ENCODE data around the gene SLC6A16. TPM values are rescaled to one million over a fixed set of nuclear protein-coding genes. Genes with fewer than 3 reads are reported as not detected.

The SLC6A16 gene
- total RNA-seq, 1 experiment from 2014 or later, result 5.0 TPM

DNA sequence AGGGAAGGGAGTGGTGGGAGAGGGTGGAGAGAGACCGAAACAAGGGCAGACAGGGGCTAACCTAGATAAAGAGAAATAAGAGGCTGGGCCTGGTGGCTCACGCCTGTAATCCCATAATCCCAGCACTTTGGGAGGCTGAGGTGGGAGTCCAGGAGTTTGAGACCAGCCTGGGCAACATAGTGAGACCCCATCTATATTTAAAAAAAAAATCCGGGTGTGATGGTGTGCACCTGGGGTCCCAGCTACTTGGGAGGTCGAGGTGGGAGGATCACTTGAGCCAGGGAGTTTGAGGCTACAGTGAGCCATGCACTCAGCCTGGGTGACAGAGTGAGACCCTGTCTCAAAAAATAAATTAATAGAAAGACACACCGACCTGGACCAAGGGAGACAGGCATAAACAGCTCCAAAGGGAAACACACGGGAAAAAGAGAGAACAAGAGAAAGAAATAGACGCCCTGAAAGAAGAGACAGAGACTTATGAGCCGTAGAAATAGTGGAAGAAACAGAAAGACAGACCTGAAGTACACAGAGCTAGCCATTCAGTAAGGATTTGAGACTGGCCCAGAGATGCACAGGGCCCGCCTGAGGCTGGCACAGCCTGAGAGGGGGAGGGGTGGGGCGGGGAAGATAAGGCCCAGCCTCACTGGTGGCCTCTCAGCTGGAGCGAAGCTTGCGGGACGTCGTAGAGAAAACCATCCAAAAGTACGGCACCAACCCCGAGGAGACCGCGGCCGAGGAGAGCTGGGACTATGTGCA, 12.5 kb upstream of the SLC6A16 start:
- intact Hi-C loops (cut with micrococcal nuclease), result no loop called here

More for the DNA sequence above, 12.5 kb upstream of the SLC6A16 start:
- CTCF ChIA-PET, result no interaction called here
- TF ChIP-seq, protein P1, sequence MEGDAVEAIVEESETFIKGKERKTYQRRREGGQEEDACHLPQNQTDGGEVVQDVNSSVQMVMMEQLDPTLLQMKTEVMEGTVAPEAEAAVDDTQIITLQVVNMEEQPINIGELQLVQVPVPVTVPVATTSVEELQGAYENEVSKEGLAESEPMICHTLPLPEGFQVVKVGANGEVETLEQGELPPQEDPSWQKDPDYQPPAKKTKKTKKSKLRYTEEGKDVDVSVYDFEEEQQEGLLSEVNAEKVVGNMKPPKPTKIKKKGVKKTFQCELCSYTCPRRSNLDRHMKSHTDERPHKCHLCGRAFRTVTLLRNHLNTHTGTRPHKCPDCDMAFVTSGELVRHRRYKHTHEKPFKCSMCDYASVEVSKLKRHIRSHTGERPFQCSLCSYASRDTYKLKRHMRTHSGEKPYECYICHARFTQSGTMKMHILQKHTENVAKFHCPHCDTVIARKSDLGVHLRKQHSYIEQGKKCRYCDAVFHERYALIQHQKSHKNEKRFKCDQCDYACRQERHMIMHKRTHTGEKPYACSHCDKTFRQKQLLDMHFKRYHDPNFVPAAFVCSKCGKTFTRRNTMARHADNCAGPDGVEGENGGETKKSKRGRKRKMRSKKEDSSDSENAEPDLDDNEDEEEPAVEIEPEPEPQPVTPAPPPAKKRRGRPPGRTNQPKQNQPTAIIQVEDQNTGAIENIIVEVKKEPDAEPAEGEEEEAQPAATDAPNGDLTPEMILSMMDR (IDR thresholded peaks at IDR 0.05 in 2 of 3, conservative IDR thresholded peaks at IDR 0.05 in 1 of 3; ENCODE audit: borderline replicate concordance in 1 of 3, insufficient read depth in 1 of 3, low read depth in 2 of 3, low read length in 2 of 3), result no peak
- TF ChIP-seq, protein P2, sequence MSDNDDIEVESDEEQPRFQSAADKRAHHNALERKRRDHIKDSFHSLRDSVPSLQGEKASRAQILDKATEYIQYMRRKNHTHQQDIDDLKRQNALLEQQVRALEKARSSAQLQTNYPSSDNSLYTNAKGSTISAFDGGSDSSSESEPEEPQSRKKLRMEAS (IDR thresholded peaks at IDR 0.05), result no peak
- TF ChIP-seq, protein P3, sequence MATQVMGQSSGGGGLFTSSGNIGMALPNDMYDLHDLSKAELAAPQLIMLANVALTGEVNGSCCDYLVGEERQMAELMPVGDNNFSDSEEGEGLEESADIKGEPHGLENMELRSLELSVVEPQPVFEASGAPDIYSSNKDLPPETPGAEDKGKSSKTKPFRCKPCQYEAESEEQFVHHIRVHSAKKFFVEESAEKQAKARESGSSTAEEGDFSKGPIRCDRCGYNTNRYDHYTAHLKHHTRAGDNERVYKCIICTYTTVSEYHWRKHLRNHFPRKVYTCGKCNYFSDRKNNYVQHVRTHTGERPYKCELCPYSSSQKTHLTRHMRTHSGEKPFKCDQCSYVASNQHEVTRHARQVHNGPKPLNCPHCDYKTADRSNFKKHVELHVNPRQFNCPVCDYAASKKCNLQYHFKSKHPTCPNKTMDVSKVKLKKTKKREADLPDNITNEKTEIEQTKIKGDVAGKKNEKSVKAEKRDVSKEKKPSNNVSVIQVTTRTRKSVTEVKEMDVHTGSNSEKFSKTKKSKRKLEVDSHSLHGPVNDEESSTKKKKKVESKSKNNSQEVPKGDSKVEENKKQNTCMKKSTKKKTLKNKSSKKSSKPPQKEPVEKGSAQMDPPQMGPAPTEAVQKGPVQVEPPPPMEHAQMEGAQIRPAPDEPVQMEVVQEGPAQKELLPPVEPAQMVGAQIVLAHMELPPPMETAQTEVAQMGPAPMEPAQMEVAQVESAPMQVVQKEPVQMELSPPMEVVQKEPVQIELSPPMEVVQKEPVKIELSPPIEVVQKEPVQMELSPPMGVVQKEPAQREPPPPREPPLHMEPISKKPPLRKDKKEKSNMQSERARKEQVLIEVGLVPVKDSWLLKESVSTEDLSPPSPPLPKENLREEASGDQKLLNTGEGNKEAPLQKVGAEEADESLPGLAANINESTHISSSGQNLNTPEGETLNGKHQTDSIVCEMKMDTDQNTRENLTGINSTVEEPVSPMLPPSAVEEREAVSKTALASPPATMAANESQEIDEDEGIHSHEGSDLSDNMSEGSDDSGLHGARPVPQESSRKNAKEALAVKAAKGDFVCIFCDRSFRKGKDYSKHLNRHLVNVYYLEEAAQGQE (IDR thresholded peaks at IDR 0.05; ENCODE audit: low read depth), result no peak
- TF ChIP-seq EZH2 (IDR thresholded peaks at IDR 0.05), result no peak
- no peak for TF ChIP-seq ZFX (IDR thresholded peaks at IDR 0.05)
- TF ChIP-seq CEBPB (IDR thresholded peaks at IDR 0.05; ENCODE audit: low read depth), result no peak
- TF ChIP-seq POLR2A (IDR thresholded peaks at IDR 0.05; ENCODE audit: borderline replicate concordance, extremely low read depth, insufficient read depth, insufficient read length), result no peak
- Histone ChIP-seq H3K4me2 (ENCODE audit: low read length) (no peak overlapping the region), H2AFZ (ENCODE audit: low read depth, low read length, poor library complexity, severe bottlenecking) (no peak overlapping the region), H3K9ac (ENCODE audit: low read length) (no peak overlapping the region), H3K9me3 (ENCODE audit: control insufficient read depth in 1 of 2, insufficient read depth in 1 of 2, low read depth in 1 of 2, low read length in 2 of 2) (no peaks in the 10 kb centered on the region), H3K4me1 (ENCODE audit: control insufficient read depth in 1 of 2, insufficient read depth in 2 of 2, low read length in 2 of 2) (peaks cover 0 to 6% of the 10 kb centered on the region in 2 experiments; a peak in 1 of 4 replicates), H3K27ac (ENCODE audit: low read depth, low read length) (no peak overlapping the region), H3K9me2 (ENCODE audit: insufficient read depth) (no peaks in the 10 kb centered on the region), H4K20me1 (ENCODE audit: insufficient read depth) (no peaks in the 10 kb centered on the region), H3K4me3 (replicated peaks in 1 of 2; ENCODE audit: low read depth in 1 of 2, low read length in 2 of 2) (no peak overlapping the region), H3K36me3 (ENCODE audit: control insufficient read depth in 1 of 2, insufficient read depth in 2 of 2, low read length in 2 of 2) (peaks cover 3 to 11% of the 10 kb centered on the region in 2 experiments; a peak in 3 of 4 replicates), H3K27me3 (ENCODE audit: insufficient read depth, low read length) (no peaks in the 10 kb centered on the region), H3K79me2 (ENCODE audit: insufficient read depth, low read length) (no peaks in the 10 kb centered on the region)
- DNase-seq (ENCODE audit: low read depth, low spot score) (no peak), ATAC-seq (no peak)
- RAD21 ChIA-PET (ENCODE audit: low non-redundant PET in 1 of 2, low total read pairs in 2 of 2, uncharacterized antibody in 2 of 2, unreplicated experiment in 2 of 2), result no interaction called here
- no TSS peak for BruUV-seq (replicated peaks)
- POLR2A ChIA-PET, result interaction anchor here (0.5 kb wide), 1 partner anchor 15 kb away, joined by 4 read pairs; no protein-coding TSS in a partner anchor

Data from HCT116 (cell line).